Activated CD4-positive, alpha-beta T cell treated with anti-CD3 and anti-CD28 coated beads for 36 hours (primary cell): ENCODE data around the gene POMGNT1. TPM values are rescaled to one million over a fixed set of nuclear protein-coding genes. Genes with fewer than 3 reads are reported as not detected.

ENCODE experiments used
- ATAC-seq: fragments of 200-7000 bp; cut with Tn5 transposase; one replicate; pipeline ENCODE4 v1.10.0; 2021; ENCODE audit warnings: mild to moderate bottlenecking, moderate library complexity
- CTCF ChIA-PET: fragments of 350-600 bp; sonication (Branson Sonifier 250); formaldehyde crosslinking; loops from one replicate; lab custom pipeline; 2021; ENCODE audit warnings: antibody characterized with exemption; lab: Charles Lee
- POLR2A ChIA-PET: fragments of 350-600 bp; sonication (Branson Sonifier 250); formaldehyde crosslinking; loops from one replicate; lab custom pipeline; 2021; ENCODE audit warnings: antibody characterized with exemption, inconsistent platforms; lab: Charles Lee
- DNase-seq: peaks from one replicate; pipeline ENCODE4 v3.0.0-alpha.2; 2020
- H3K27ac Mint-ChIP-seq: one replicate; pipeline ENCODE4 v1.8.0; 2021; ENCODE audit warnings: mixed read lengths
- H3K27me3 Mint-ChIP-seq: one replicate; pipeline ENCODE4 v1.8.0; 2021; ENCODE audit warnings: mixed read lengths
- H3K36me3 Mint-ChIP-seq: one replicate; pipeline ENCODE4 v1.8.0; 2021; ENCODE audit warnings: low read depth, mixed read lengths
- H3K4me1 Mint-ChIP-seq: one replicate; pipeline ENCODE4 v1.8.0; 2021; ENCODE audit warnings: mixed read lengths
- H3K4me3 Mint-ChIP-seq: one replicate; pipeline ENCODE4 v1.8.0; 2021; ENCODE audit warnings: mild to moderate bottlenecking, moderate library complexity, mixed read lengths
- H3K9me3 Mint-ChIP-seq: one replicate; pipeline ENCODE4 v1.8.0; 2021; ENCODE audit warnings: low read depth, mixed read lengths
- intact Hi-C, 2 experiments: fragments of 100-400 bp; cut with DNase I in 1 of 2; cut with micrococcal nuclease in 1 of 2; formaldehyde crosslinking; loops; one replicate each; pipeline versions ENCODE4 v1.14.2 to v1.15.1; 2022 to 2024; cut with DNase I, micrococcal nuclease
- total RNA-seq, 2 experiments: library from RNA; stranded (reverse); gene quantifications; one replicate each; pipeline ENCODE4 v1.2.3, GENCODE V29; 2021

POMGNT1 gene
- total RNA-seq, 2 experiments from 2014 or later: 36.4 to 36.5 TPM

- H3K4me3 Mint-ChIP-seq: no peak overlapping the region
- intact Hi-C loops: no loop called here
- H3K27ac Mint-ChIP-seq: no peak overlapping the region
- H3K27me3 Mint-ChIP-seq: no peaks in the 10 kb centered on the region
- no peaks in the 10 kb centered on the region for H3K9me3 Mint-ChIP-seq
- ChIA-PET CTCF (interaction anchor here (0.6 to 5.3 kb wide), 11 partner anchors 16 to 544 kb away, joined by 3 to 58 read pairs (median 3); no protein-coding TSS in a partner anchor), POLR2A (no interaction called here)
- H3K36me3 Mint-ChIP-seq: peaks cover 2% of the 10 kb centered on the region
- peak; percentile 22 for DNase-seq
- peaks cover 24% of the 10 kb centered on the region for H3K4me1 Mint-ChIP-seq
- no peak for ATAC-seq
Measured at GRCh38 chr1:46183079-46183847, 15.0 kb downstream of the POMGNT1 start.

- DNase-seq (no peak), ATAC-seq (no peak)
- H3K9me3 Mint-ChIP-seq: no peaks in the 10 kb centered on the region
- ChIA-PET CTCF (interaction anchor here (0.5 to 5.3 kb wide), 19 partner anchors 13 to 396 kb away, joined by 3 to 58 read pairs (median 4); no protein-coding TSS in a partner anchor), POLR2A (no interaction called here)
- H3K27me3 Mint-ChIP-seq: no peaks in the 10 kb centered on the region
- H3K36me3 Mint-ChIP-seq: no peaks in the 10 kb centered on the region
- intact Hi-C loops: no loop called here
- H3K4me3 Mint-ChIP-seq: no peak overlapping the region
- no peak overlapping the region for H3K27ac Mint-ChIP-seq
- H3K4me1 Mint-ChIP-seq: peaks cover 24% of the 10 kb centered on the region
Measured at GRCh38 chr1:46181343-46182260, 16.6 kb downstream of the POMGNT1 start.

- DNase-seq (peak; percentile 67), ATAC-seq (no peak)
- H3K9me3 Mint-ChIP-seq: no peaks in the 10 kb centered on the region
- intact Hi-C loops: no loop called here
- no peaks in the 10 kb centered on the region for H3K27me3 Mint-ChIP-seq
- ChIA-PET POLR2A (no interaction called here), CTCF (interaction anchor here (0.7 to 5.3 kb wide), 7 partner anchors 9 to 143 kb away, joined by 3 to 58 read pairs (median 3); no protein-coding TSS in a partner anchor)
- no peak overlapping the region for H3K27ac Mint-ChIP-seq
- peaks cover 15% of the 10 kb centered on the region for H3K4me1 Mint-ChIP-seq
- no peaks in the 10 kb centered on the region for H3K36me3 Mint-ChIP-seq
- H3K4me3 Mint-ChIP-seq: no peak overlapping the region
Measured at GRCh38 chr1:46180082-46180616, 18.1 kb downstream of the POMGNT1 start.

- ChIA-PET POLR2A (no interaction called here), CTCF (interaction anchor here (0.7 to 1.3 kb wide), 9 partner anchors 10 to 145 kb away, joined by 3 to 5 read pairs (median 3); no protein-coding TSS in a partner anchor)
- DNase-seq (peak; percentile 80), ATAC-seq (peak; percentile 83)
- H3K27me3 Mint-ChIP-seq: no peaks in the 10 kb centered on the region
- H3K36me3 Mint-ChIP-seq: no peaks in the 10 kb centered on the region
- H3K4me3 Mint-ChIP-seq: no peak overlapping the region
- peaks cover 7% of the 10 kb centered on the region for H3K4me1 Mint-ChIP-seq
- intact Hi-C loops: loop anchor here (1.0 kb wide), 2 partner anchors 44 to 142 kb away; no protein-coding TSS in a partner anchor
- H3K27ac Mint-ChIP-seq: no peak overlapping the region
- no peaks in the 10 kb centered on the region for H3K9me3 Mint-ChIP-seq
Measured at GRCh38 chr1:46179138-46180081, 18.8 kb downstream of the POMGNT1 start.

- no peak within 1 kb of the TSS for H3K27ac Mint-ChIP-seq
- POLR2A ChIA-PET: no interaction called here
- DNase-seq (no peak), ATAC-seq (no peak)
- CTCF ChIA-PET: interaction anchor here (0.7 kb wide), 1 partner anchor 139 kb away, joined by 3 read pairs; no protein-coding TSS in a partner anchor
- H3K36me3 Mint-ChIP-seq: no peaks in the 10 kb centered on the region
- no peaks in the 10 kb centered on the region for H3K27me3 Mint-ChIP-seq
- no peaks in the 10 kb centered on the region for H3K4me1 Mint-ChIP-seq
- intact Hi-C loops: no loop called here
- H3K4me3 Mint-ChIP-seq: no peak within 1 kb of the TSS
- H3K9me3 Mint-ChIP-seq: no peaks in the 10 kb centered on the region
Measured at GRCh38 chr1:46176211-46176865, 21.9 kb downstream of the POMGNT1 start, which contains the start of gene P3R3URF. Gene P3R3URF (minus strand): TSS chr1:46176488. CDS start chr1:46176471, 17 bp downstream.

GRCh38 chr1:46175243-46175642 is 23.0 kb downstream of the POMGNT1 start:
- peak; percentile 47 for ATAC-seq
- intact Hi-C loops: no loop called here
- Mint-ChIP-seq H3K9me3 (no peaks in the 10 kb centered on the region), H3K4me1 (no peaks in the 10 kb centered on the region), H3K27me3 (no peaks in the 10 kb centered on the region), H3K4me3 (no peak overlapping the region), H3K36me3 (no peaks in the 10 kb centered on the region), H3K27ac (no peak overlapping the region)
- ChIA-PET POLR2A (no interaction called here), CTCF (interaction anchor here (0.7 kb wide), 1 partner anchor 152 kb away, joined by 3 read pairs; no protein-coding TSS in a partner anchor)
- peak; percentile 34 for DNase-seq

- POLR2A ChIA-PET: no interaction called here
- CTCF ChIA-PET: no interaction called here
- ATAC-seq (no peak), DNase-seq (no peak)
- Mint-ChIP-seq H3K27ac (no peak within 1 kb of the TSS), H3K27me3 (no peaks in the 10 kb centered on the region), H3K4me3 (no peak within 1 kb of the TSS), H3K9me3 (no peaks in the 10 kb centered on the region), H3K4me1 (no peaks in the 10 kb centered on the region), H3K36me3 (no peaks in the 10 kb centered on the region)
- intact Hi-C loops: no loop called here
Measured at GRCh38 chr1:46174448-46175231, 23.6 kb downstream of the POMGNT1 start, which contains the start of gene TSPAN1. Gene TSPAN1 (plus strand): TSS chr1:46175087. CDS start chr1:46181108, 6,021 bp downstream.

- Mint-ChIP-seq H3K36me3 (no peaks in the 10 kb centered on the region), H3K27ac (no peak overlapping the region), H3K4me3 (no peak overlapping the region), H3K27me3 (no peaks in the 10 kb centered on the region), H3K4me1 (no peaks in the 10 kb centered on the region), H3K9me3 (no peaks in the 10 kb centered on the region)
- ChIA-PET CTCF (interaction anchor here (1.4 kb wide), 1 partner anchor 137 kb away, joined by 7 read pairs; no protein-coding TSS in a partner anchor), POLR2A (interaction anchor here (0.5 kb wide), 1 partner anchor 179 kb away, joined by 4 read pairs; no protein-coding TSS in a partner anchor)
- DNase-seq (no peak), ATAC-seq (no peak)
- intact Hi-C loops: no loop called here
Measured at GRCh38 chr1:46173361-46173856, 24.8 kb downstream of the POMGNT1 start.

- H3K27me3 Mint-ChIP-seq: no peaks in the 10 kb centered on the region
- peaks cover 4% of the 10 kb centered on the region for H3K4me1 Mint-ChIP-seq
- intact Hi-C loops: no loop called here
- ChIA-PET POLR2A (no interaction called here), CTCF (interaction anchor here (1.4 kb wide), 1 partner anchor 136 kb away, joined by 7 read pairs; no protein-coding TSS in a partner anchor)
- no peaks in the 10 kb centered on the region for H3K36me3 Mint-ChIP-seq
- no peaks in the 10 kb centered on the region for H3K9me3 Mint-ChIP-seq
- no peak overlapping the region for H3K4me3 Mint-ChIP-seq
- DNase-seq: no peak
- no peak overlapping the region for H3K27ac Mint-ChIP-seq
- no peak for ATAC-seq
Measured at GRCh38 chr1:46172321-46172720, 25.9 kb downstream of the POMGNT1 start.
